ENCODE results near the gene GKAP1. TPM values are rescaled to one million over a fixed set of nuclear protein-coding genes. Genes with fewer than 3 reads are reported as not detected.
"Not testable (repeated sequence)": the region's sequence is repeated elsewhere in the genome, so short reads cannot be mapped to it uniquely, and the experiment has no call there.

Gene GKAP1
- total RNA-seq (13.0 TPM), polyA plus RNA-seq (8.3 TPM)

DNA sequence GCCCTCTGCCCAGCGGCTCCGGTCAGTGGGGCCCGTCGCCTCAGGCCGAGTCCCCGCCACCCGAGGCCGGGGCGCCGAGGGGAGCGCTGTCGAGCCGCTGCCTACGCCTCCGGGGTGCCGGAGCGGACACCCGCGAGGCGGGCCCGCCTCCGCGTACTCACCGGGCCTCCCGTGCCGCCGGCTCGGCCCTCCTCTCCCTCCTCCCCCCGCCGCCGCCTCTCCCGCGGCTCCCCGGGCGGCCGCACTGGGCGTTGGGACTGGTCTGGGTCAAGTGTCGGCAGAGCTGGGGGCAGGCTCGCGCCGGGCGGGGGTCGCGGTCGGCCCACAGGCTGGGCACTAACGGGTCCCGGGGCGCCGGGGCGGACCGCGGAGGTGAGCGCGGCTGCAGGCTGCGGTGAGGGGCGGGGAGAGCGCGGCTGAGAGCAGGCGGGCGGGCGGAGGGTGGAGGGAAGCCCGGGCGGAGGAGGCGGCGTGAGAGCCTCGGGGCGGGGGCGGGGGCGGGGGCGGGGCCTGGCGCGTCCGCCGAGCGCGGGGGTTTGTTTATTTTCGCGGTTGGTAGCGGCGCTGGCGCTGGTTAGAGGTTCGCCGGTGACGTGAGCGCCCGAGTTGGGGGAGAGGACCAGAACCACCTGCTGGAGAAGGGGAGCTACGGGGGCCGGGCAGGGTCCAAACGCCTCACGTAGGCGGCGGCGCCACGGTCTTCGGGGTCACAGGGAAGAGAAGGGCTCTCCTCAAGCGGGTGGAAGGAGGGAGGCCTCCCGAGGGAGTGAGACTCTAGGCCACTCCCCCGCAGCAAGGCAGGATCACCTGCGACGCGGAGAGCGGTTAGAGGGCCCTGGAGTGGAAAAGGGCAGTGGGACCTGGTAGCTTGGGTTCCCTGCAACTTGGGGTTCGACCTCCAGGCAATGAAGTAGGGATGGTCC lies at the start of gene GKAP1:
GKAP1 (minus strand) TSS at position 414 of the 923 bp plus-strand sequence. CDS start 11,252 bp downstream, outside the sequence.
- not testable (repeated sequence) for H3K36me3 ChIP-seq (ENCODE audit: insufficient read depth); H3K4me1 ChIP-seq (ENCODE audit: insufficient read depth)
- under 1% methylated on average over 100 of the region's 103 CpGs for WGBS
- peak; percentile 7 for DNase-seq (ENCODE audit: extremely low spot score)
- Histone ChIP-seq H3K27ac (ENCODE audit: low read depth) (peak within 1 kb of the TSS; percentile 73), H3K4me3 (ENCODE audit: low read depth, low read length) (peak within 1 kb of the TSS; percentile 81)

- WGBS: 96% methylated on average over 8 of the region's 8 CpGs
These were observed 32.3 kb upstream of the GKAP1 start for GRCh38 chr9:83849895-83850294.

DNA sequence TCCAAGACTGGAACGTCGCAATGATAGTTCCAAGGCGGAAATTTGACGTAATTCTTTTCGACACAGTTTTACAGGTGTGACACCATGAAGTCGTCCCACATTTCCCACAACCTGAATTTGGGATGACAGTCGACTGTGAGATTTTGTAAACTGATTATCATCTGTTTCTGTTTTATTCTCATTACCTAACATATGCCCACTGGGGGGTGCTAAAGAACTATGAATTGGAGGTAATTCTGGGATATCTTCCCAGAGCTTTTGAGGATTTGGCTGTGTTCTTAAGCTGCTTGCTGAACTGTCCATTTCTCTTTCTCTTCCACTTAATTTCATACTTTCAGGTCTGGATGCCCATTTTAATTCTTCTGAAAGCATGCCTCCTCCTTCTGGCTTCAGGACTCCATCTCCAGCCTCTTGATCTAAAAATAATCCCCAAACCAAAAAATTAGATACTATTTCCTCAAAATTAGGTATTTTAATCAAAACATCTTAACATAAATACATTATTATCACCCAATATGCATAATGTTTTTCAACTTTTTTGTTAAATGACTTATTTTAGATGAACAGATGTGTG lies 19.6 kb upstream of the GKAP1 start:
- H3K36me3 ChIP-seq (ENCODE audit: insufficient read depth); DNase-seq (ENCODE audit: extremely low spot score); H3K27ac ChIP-seq (ENCODE audit: low read depth); H3K4me1 ChIP-seq (ENCODE audit: insufficient read depth); H3K4me3 ChIP-seq (ENCODE audit: low read depth, low read length): not testable (repeated sequence)
- WGBS: 68% methylated on average over 7 of the region's 7 CpGs

More at GRCh38 chr9:83849895-83850294, 32.3 kb upstream of the GKAP1 start:
- H3K36me3 ChIP-seq (ENCODE audit: insufficient read depth); DNase-seq (ENCODE audit: extremely low spot score); H3K27ac ChIP-seq (ENCODE audit: low read depth); H3K4me3 ChIP-seq (ENCODE audit: low read depth, low read length); H3K4me1 ChIP-seq (ENCODE audit: insufficient read depth): not testable (repeated sequence)

- not testable (repeated sequence) for DNase-seq (ENCODE audit: extremely low spot score)
- 74% methylated on average over 5 of the region's 5 CpGs for WGBS
These were observed 13.0 kb upstream of the GKAP1 start for GRCh38 chr9:83830426-83831071.

DNA sequence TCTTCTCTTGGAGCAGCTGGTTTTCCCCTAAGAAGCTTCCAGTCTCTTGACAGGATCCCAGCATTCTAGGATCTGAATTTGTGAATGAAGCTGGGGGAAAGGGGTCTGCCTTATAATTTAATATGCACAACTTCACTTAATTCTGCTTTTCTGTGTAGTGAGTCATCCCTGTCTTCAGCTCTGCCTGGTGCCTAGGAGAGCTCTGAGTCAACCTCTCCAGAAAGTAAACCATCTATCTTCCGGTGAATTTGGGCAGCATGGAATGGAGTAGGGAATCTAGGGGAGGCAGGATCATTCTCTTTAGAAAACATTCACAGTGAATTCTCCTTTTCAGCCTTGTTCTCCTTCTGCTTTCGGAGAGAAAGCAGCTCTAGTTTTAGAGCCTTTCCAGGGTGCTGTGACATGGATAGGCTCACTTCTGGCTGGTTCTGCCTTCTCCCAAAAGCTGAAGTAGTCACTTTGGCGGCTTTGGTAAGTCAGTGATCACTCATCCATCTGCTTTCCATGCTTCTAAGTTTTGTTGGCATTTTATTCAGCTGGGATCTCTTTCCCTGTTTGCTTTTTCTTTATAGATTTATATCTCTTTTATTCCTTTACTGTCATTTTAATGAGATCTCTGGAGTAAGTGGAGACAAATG lies 7.5 kb upstream of the GKAP1 start:
- not testable (repeated sequence) for H3K4me1 ChIP-seq (ENCODE audit: insufficient read depth); H3K36me3 ChIP-seq (ENCODE audit: insufficient read depth); H3K27ac ChIP-seq (ENCODE audit: low read depth); H3K4me3 ChIP-seq (ENCODE audit: low read depth, low read length); DNase-seq (ENCODE audit: extremely low spot score)
- 89% methylated on average over 3 of the region's 3 CpGs for WGBS

More at GRCh38 chr9:83830426-83831071, 13.0 kb upstream of the GKAP1 start:
- not testable (repeated sequence) for H3K36me3 ChIP-seq (ENCODE audit: insufficient read depth); H3K27ac ChIP-seq (ENCODE audit: low read depth); H3K4me3 ChIP-seq (ENCODE audit: low read depth, low read length); H3K4me1 ChIP-seq (ENCODE audit: insufficient read depth)

DNA sequence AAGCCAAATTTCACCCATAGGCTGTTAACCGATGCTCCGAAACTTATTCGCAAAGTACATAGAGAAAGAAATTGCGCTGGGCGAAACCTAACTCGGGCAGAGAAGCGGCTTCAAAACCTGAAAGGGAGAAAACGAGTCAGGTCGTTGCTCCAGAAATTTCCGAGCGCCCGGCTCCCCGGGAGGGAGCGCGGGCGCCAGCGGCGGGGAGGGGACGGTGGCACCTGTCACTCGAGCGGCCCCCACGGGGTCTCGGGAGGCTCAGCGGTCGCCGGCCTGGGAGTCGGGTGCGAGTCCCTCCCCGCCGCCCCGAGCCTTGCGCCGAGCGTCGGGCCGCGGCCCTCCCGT lies 586 bp downstream of the GKAP1 start:
- WGBS: under 1% methylated on average over 38 of the region's 38 CpGs
- not testable (repeated sequence) for H3K4me1 ChIP-seq (ENCODE audit: insufficient read depth); H3K36me3 ChIP-seq (ENCODE audit: insufficient read depth); H3K27ac ChIP-seq (ENCODE audit: low read depth); DNase-seq (ENCODE audit: extremely low spot score)
- peak overlapping the region; percentile 81 for H3K4me3 ChIP-seq (ENCODE audit: low read depth, low read length)

- DNase-seq (ENCODE audit: extremely low spot score); H3K4me1 ChIP-seq (ENCODE audit: insufficient read depth); H3K4me3 ChIP-seq (ENCODE audit: low read depth, low read length); H3K27ac ChIP-seq (ENCODE audit: low read depth); H3K36me3 ChIP-seq (ENCODE audit: insufficient read depth): not testable (repeated sequence)
- 98% methylated on average over 4 of the region's 4 CpGs for WGBS
These were observed 2.4 kb downstream of the GKAP1 start for GRCh38 chr9:83815120-83815519.

GRCh38 chr9:83809213-83809612 lies 8.4 kb downstream of the GKAP1 start:
- not testable (repeated sequence) for H3K4me1 ChIP-seq (ENCODE audit: insufficient read depth); H3K27ac ChIP-seq (ENCODE audit: low read depth); H3K36me3 ChIP-seq (ENCODE audit: insufficient read depth); H3K4me3 ChIP-seq (ENCODE audit: low read depth, low read length); DNase-seq (ENCODE audit: extremely low spot score)
- 71% methylated on average over 1 of the region's 1 CpG for WGBS

- H3K36me3 ChIP-seq (ENCODE audit: insufficient read depth): not testable (repeated sequence)
These were observed 13.1 kb downstream of the GKAP1 start for GRCh38 chr9:83804454-83804853.

GRCh38 chr9:83803941-83804340 lies 13.6 kb downstream of the GKAP1 start:
- not testable (repeated sequence) for H3K27ac ChIP-seq (ENCODE audit: low read depth)
- WGBS: 96% methylated on average over 29 of the region's 33 CpGs

More at GRCh38 chr9:83804454-83804853, 13.1 kb downstream of the GKAP1 start:
- H3K27ac ChIP-seq (ENCODE audit: low read depth); DNase-seq (ENCODE audit: extremely low spot score); H3K4me1 ChIP-seq (ENCODE audit: insufficient read depth); H3K4me3 ChIP-seq (ENCODE audit: low read depth, low read length): not testable (repeated sequence)
- 92% methylated on average over 18 of the region's 31 CpGs for WGBS

DNA sequence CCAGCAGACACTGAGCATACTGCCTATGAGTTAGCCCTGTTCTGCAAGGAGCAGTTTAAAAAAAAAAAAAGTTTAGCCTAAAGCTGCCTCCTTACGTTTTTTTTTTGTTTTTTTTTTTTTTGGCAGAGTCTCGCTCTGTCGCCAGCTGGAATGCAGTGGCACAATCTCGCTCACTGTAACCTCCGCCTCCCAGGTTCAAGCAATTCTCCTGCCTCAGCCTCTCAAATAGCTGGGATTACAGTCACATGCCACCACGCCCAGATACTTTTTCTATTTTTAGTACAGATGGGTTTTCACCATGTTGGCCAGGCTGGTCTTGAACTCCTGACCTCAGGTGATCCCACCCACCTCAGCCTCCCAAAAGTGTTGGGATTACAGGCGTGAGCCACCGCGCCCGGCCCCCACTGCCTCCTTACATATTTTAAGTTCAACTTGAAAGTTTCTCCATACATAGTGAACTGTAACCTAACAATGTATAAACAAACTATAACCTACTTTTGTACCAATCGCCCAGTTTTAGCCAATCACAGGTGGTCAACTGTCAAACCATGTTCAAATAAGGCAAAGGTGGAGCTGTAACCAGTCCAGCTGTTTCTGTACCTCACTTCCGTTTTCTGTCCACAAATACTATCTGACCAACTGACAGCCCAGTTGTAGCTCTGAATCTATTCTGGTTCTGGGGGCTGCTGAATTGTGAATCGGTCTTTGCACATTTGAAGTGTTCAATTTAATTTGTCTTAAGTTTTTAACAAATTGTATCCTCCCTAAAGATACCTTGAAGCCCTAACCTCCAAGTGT lies 17.1 kb downstream of the GKAP1 start:
- Histone ChIP-seq H3K4me1 (ENCODE audit: insufficient read depth) (no peaks in the 10 kb centered on the region), H3K27ac (ENCODE audit: low read depth) (no peak overlapping the region), H3K4me3 (ENCODE audit: low read depth, low read length) (no peak overlapping the region), H3K36me3 (ENCODE audit: insufficient read depth) (peaks cover 3% of the 10 kb centered on the region)
- no peak for DNase-seq (ENCODE audit: extremely low spot score)
- 81% methylated on average over 13 of the region's 13 CpGs for WGBS

More at GRCh38 chr9:83803941-83804340, 13.6 kb downstream of the GKAP1 start:
- DNase-seq (ENCODE audit: extremely low spot score); H3K36me3 ChIP-seq (ENCODE audit: insufficient read depth); H3K4me1 ChIP-seq (ENCODE audit: insufficient read depth); H3K4me3 ChIP-seq (ENCODE audit: low read depth, low read length): not testable (repeated sequence)

- H3K4me3 ChIP-seq (ENCODE audit: low read depth, low read length): no peak overlapping the region
- H3K36me3 ChIP-seq (ENCODE audit: insufficient read depth): peaks cover 3% of the 10 kb centered on the region
- DNase-seq (ENCODE audit: extremely low spot score): no peak
- no peak overlapping the region for H3K27ac ChIP-seq (ENCODE audit: low read depth)
- 99% methylated on average over 2 of the region's 2 CpGs for WGBS
- no peaks in the 10 kb centered on the region for H3K4me1 ChIP-seq (ENCODE audit: insufficient read depth)
These were observed 23.5 kb downstream of the GKAP1 start for GRCh38 chr9:83794051-83794450.

DNA sequence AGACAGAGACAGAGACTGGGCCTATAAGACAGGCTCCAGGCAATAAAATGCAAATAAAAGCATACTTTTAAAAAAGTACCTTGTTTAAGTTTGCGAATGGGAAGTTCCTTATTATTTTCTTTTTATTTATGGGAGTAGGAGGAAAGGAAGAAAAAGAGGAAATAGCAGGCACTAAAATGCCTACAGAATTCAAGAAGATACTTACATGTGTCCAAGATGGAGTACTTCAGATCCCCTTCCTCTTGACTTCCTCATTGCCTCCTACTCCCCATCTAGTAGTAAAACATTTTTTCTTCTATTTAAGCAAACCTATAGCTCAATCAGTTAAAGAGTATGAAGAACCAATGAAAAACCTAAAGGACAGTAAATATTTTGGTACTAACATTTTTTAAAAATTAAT lies 24.8 kb downstream of the GKAP1 start:
- Histone ChIP-seq H3K4me1 (ENCODE audit: insufficient read depth) (no peaks in the 10 kb centered on the region), H3K27ac (ENCODE audit: low read depth) (no peak overlapping the region), H3K4me3 (ENCODE audit: low read depth, low read length) (no peak overlapping the region), H3K36me3 (ENCODE audit: insufficient read depth) (peaks cover 3% of the 10 kb centered on the region)
- DNase-seq (ENCODE audit: extremely low spot score): no peak
- 88% methylated on average over 1 of the region's 1 CpG for WGBS
